HEK293 (cell line): ENCODE data around the gene GPN1.

Source experiments
- PBX3 ChIP-seq: sonication (generic); formaldehyde crosslinking; IDR thresholded peaks from 2 replicates; pipeline ENCODE4 v1.8.1; 2022; ENCODE audit warnings: mild to moderate bottlenecking, moderate library complexity, missing genetic modification reagents
- REPIN1 ChIP-seq: fragments of 450-650 bp; formaldehyde crosslinking; IDR thresholded peaks from 2 replicates; pipeline ENCODE4 v1.5.1; 2017; ENCODE audit warnings: missing biosample characterization, missing genetic modification characterization, low read depth
- ZBTB11 ChIP-seq: fragments of 450-650 bp; formaldehyde crosslinking; conservative IDR thresholded peaks from 2 replicates; pipeline ENCODE4 v1.5.1; 2016; ENCODE audit warnings: low read depth, missing biosample characterization, missing genetic modification characterization
- ZNF132 ChIP-seq: fragments of 450-650 bp; formaldehyde crosslinking; IDR thresholded peaks from 2 replicates; pipeline ENCODE4 v1.5.1; 2017; ENCODE audit warnings: missing biosample characterization, missing genetic modification characterization, borderline replicate concordance
- ZNF202 ChIP-seq: fragments of 450-650 bp; formaldehyde crosslinking; IDR thresholded peaks from 2 replicates; pipeline ENCODE4 v1.5.1; 2016; ENCODE audit warnings: missing biosample characterization, missing genetic modification characterization, borderline replicate concordance
- ZNF221 ChIP-seq: fragments of 450-650 bp; formaldehyde crosslinking; IDR thresholded peaks from 2 replicates; pipeline ENCODE4 v1.5.1; 2017; ENCODE audit warnings: missing biosample characterization, missing genetic modification characterization, borderline replicate concordance
- ZNF76 ChIP-seq: fragments of 450-650 bp; formaldehyde crosslinking; IDR thresholded peaks from 2 replicates; pipeline ENCODE4; 2016; ENCODE audit warnings: low read depth, missing biosample characterization, missing genetic modification characterization, borderline replicate concordance
- TF ChIP-seq, protein P1 (sequence below): fragments of 450-650 bp; formaldehyde crosslinking; IDR thresholded peaks from 2 replicates; pipeline ENCODE4 v1.5.1; 2016; ENCODE audit warnings: missing biosample characterization, missing genetic modification characterization
- TF ChIP-seq, protein P2 (sequence below): fragments of 450-650 bp; formaldehyde crosslinking; IDR thresholded peaks from 2 replicates; pipeline ENCODE4 v1.5.1; 2016; ENCODE audit warnings: missing biosample characterization, missing genetic modification characterization

GRCh38 chr2:27681841-27682240 is 53.0 kb downstream of the GPN1 start:
- TF ChIP-seq ZNF221 (no peak), ZBTB11 (tag by site-specific recombination) (no peak), ZNF132 (no peak), PBX3 (CRISPR knock-in tag) (no peak), REPIN1 (tag by site-specific recombination) (no peak), ZNF76 (no peak), ZNF202 (tag by site-specific recombination) (no peak)
- TF ChIP-seq, protein P1, sequence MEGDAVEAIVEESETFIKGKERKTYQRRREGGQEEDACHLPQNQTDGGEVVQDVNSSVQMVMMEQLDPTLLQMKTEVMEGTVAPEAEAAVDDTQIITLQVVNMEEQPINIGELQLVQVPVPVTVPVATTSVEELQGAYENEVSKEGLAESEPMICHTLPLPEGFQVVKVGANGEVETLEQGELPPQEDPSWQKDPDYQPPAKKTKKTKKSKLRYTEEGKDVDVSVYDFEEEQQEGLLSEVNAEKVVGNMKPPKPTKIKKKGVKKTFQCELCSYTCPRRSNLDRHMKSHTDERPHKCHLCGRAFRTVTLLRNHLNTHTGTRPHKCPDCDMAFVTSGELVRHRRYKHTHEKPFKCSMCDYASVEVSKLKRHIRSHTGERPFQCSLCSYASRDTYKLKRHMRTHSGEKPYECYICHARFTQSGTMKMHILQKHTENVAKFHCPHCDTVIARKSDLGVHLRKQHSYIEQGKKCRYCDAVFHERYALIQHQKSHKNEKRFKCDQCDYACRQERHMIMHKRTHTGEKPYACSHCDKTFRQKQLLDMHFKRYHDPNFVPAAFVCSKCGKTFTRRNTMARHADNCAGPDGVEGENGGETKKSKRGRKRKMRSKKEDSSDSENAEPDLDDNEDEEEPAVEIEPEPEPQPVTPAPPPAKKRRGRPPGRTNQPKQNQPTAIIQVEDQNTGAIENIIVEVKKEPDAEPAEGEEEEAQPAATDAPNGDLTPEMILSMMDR: no peak
- TF ChIP-seq, protein P2, sequence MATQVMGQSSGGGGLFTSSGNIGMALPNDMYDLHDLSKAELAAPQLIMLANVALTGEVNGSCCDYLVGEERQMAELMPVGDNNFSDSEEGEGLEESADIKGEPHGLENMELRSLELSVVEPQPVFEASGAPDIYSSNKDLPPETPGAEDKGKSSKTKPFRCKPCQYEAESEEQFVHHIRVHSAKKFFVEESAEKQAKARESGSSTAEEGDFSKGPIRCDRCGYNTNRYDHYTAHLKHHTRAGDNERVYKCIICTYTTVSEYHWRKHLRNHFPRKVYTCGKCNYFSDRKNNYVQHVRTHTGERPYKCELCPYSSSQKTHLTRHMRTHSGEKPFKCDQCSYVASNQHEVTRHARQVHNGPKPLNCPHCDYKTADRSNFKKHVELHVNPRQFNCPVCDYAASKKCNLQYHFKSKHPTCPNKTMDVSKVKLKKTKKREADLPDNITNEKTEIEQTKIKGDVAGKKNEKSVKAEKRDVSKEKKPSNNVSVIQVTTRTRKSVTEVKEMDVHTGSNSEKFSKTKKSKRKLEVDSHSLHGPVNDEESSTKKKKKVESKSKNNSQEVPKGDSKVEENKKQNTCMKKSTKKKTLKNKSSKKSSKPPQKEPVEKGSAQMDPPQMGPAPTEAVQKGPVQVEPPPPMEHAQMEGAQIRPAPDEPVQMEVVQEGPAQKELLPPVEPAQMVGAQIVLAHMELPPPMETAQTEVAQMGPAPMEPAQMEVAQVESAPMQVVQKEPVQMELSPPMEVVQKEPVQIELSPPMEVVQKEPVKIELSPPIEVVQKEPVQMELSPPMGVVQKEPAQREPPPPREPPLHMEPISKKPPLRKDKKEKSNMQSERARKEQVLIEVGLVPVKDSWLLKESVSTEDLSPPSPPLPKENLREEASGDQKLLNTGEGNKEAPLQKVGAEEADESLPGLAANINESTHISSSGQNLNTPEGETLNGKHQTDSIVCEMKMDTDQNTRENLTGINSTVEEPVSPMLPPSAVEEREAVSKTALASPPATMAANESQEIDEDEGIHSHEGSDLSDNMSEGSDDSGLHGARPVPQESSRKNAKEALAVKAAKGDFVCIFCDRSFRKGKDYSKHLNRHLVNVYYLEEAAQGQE (tag by site-specific recombination): no peak
